HG03139 (cell line): Measurements from ENCODE around the gene CDRT15.
"Not testable (repeated sequence)": the region's sequence is repeated elsewhere in the genome, so short reads cannot be mapped to it uniquely, and the experiment has no call there.

Experiments used
- ATAC-seq: cut with Tn5 transposase; IDR thresholded peaks from one replicate; pipeline ENCODE4 v1.9.1; 2021; ENCODE audit not compliant: unreplicated experiment

The CDRT15 gene

DNA sequence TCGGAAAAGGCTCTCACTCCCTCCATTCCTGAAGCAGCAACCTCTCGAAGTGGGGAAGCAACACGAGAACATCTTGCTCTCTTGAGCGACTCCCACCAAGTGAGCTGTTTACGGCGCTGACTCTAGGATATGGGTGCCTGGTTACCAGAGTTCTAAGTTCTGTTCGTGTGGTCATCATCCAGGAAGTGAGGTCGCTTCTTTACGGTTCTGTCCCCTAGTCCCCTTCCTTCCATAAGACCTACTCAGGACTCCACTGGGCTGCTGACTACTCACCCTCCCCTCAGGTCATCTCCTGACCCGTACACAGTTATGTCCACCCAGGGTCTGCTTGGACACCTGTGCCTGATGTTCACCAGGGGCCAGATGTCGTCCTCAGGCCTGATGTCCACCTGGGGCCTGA lies at the start of gene CDRT15:
Gene CDRT15 (minus strand): TSS at position 101 of the 400 bp plus-strand sequence. CDS start 29 bp downstream, at position 72.
- not testable (repeated sequence) for ATAC-seq

DNA sequence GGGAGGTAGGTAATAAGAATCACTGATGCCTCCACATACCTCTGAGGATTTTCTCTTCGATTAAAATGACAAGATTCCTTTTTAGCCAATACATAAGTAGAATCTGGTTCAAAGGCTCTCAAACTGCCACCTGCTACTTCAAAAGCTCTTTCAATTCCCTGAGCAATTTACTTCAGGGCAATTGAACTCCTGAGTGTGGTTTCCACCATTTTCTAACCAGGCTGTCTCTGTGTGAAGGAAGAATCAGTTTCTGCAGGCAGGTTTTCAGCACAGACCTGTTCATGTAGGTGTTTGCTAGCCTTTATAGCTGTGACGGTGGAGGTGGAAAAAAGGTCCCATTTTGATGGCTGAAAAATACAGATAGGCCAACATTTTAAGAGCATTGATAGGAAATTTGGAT lies 46.1 kb upstream of the CDRT15 start:
- no peak for ATAC-seq

GRCh38 chr17:14281530-14281929 lies 44.9 kb upstream of the CDRT15 start:
- no peak for ATAC-seq

DNA sequence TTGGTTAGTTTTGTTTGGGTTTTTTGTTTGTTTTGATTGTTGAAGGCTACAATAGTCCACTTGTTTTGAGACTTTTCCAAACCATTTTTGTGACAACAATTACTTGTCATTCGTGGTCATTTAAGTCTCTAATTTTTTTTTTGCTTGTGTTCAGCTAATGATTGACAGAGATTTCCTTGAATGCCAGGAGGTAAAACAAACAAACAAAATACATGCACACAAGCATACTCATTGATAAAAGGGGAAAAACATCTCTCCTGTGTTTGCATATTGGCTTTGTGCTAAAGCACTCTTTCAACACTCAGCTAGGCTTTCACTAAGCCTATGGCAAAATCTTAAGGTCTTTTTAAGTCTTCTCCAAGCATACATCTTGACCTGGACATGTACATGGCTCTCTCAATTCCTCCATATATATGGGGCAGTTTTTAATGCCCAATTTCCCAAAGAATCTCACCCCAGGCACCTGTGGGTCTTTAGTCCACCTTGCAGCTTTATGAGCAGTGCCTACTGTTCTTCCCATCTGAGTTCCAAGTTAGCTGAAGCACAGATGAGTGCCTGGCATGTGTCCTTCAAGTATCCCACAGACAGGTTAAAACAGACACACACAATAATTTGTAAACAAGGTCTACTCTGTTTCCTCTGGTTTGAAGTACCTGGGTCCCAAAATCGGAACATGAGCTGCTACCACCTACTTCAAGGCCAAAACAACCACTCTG lies 40.0 kb upstream of the CDRT15 start:
- no peak for ATAC-seq

GRCh38 chr17:14270508-14270907 lies 33.8 kb upstream of the CDRT15 start:
- ATAC-seq = no peak

- no peak for ATAC-seq
Observed at GRCh38 chr17:14269473-14269872, 32.8 kb upstream of the CDRT15 start.

DNA sequence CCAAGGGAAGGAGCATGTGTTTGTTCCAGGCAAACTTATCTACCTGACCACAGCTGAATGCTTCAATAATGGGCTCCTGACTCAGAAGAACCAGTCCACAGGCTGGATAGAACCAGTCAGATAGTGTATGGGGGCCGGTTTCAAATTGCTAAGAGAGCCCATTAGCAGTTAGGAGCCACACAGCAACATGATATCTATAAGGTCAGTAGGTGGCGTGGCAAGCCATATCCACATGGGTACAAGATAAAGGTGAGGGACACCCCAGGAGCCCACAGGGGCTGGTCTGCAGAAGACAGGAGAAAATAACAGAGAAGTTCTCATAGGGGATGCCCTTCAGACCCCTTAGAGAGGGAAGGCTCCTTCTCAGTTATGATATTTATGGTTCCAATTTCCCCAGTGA lies 31.6 kb upstream of the CDRT15 start:
- ATAC-seq = no peak

GRCh38 chr17:14261406-14261805 lies 24.7 kb upstream of the CDRT15 start:
- ATAC-seq = no peak

GRCh38 chr17:14245629-14246028 lies 9.0 kb upstream of the CDRT15 start:
- no peak for ATAC-seq

DNA sequence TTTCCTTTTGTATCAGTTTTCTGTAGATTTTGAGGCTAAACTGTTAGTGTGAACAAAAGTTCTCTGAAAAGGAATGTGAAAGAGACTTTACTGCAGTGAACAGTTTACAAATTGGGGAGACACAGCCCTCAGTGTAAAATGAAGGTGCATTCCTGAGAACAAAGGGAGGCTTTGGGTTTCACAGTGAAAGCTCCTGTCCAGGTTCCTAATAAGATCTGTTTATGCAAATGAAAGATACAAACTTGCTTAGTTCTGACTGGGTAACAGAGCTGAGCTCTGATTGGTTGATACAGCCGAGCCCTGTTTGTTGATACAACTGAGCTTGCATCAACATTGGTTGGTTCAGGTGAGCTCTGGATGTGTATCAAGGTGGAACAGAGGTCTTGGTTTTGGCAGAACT lies 8.3 kb upstream of the CDRT15 start:
- ATAC-seq = no peak

DNA sequence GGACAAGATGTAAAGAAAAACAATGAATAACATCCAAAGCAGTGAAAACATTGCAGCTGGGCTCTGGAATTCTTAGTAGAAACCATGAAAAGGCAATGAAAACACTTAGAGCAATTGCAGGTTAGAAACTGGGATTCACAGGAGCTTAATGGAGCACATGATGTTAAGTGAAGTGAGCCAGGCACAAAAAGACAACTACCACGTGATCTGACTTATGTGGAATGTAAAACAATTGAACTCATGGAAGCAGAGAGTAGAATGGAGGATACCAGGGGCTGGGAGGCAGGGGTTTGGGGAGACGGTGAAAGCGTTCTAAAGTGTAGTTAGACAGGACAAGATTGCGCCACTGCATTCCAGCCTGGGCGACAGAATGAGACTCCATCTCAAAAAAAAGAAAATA lies 2.6 kb upstream of the CDRT15 start:
- not testable (repeated sequence) for ATAC-seq

GRCh38 chr17:14236032-14236431 lies 630 bp downstream of the CDRT15 start:
- ATAC-seq = not testable (repeated sequence)

- ATAC-seq = not testable (repeated sequence)
Observed at GRCh38 chr17:14235047-14235446, 1.6 kb downstream of the CDRT15 start.

DNA sequence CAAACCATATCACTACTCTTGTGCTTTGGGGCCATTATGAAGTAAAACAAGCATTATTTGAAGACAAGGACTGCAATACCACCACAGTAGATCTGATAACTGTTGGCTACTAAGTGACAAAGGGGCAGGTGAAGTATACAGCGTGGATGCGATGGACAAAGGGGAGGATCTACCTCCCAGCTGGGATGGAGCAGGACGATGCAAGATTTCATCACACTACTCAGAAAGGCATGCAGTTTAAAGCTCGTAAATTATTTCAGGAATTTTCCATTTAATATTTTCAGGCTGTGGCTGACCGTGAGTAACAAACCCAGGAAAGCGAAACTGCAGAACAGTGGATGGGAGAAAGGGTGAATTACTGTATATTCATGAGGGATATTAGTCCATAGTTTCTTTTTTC lies 5.5 kb downstream of the CDRT15 start:
- ATAC-seq = not testable (repeated sequence)

DNA sequence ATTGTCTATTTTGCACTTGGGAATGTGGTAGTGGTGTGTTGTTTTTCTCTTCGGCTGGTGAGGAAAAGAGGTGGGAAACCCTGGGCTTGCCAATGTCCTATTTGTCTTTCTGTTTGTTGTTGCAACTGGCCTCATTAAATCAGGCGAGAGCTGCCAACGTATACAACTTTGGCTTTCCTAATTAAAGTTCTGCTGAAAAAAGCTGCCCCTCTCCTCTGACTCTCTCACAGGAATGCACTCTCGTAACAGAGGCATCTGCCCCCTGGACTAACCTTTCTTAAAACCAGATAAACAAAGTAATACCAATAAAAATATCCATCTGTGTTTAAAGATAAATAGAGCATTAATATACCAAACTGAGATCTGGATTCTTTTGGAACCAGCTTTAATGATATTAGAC lies 7.8 kb downstream of the CDRT15 start:
- no peak for ATAC-seq

GRCh38 chr17:14227052-14227451 lies 9.6 kb downstream of the CDRT15 start:
- ATAC-seq = no peak

DNA sequence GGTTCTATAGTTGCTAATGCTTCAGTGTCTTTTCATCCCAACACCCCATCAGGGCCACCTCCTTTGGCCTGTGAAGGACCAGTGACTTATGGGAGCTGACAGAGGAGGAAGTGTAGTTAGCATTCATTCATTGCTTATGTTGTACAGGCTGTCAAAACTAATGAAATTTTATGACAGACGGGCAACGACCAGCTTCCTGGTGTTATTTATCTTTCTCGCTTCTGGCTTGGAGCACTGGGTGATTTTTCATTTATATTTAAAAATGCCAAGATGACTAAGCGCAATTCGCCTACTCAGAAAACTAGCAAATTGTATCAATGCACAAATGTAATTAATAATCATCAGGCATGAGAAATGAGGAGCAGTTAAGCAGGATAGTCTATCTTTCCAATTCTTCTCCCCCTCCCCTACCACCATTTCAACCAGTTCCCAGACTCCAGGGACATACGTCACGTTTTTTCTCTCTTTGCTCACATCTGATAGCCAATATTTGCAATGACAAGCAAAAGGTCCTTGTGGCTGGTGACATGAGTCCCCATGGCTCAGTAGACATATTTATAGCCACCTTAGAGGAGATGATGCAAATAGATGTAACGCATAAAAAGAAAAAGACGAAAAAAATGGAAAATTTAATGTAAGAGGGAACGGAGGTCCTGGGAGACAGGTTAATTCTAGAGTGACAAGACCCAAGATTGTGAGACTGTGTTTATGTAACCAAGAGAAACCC lies 11.2 kb downstream of the CDRT15 start:
- no peak for ATAC-seq

DNA sequence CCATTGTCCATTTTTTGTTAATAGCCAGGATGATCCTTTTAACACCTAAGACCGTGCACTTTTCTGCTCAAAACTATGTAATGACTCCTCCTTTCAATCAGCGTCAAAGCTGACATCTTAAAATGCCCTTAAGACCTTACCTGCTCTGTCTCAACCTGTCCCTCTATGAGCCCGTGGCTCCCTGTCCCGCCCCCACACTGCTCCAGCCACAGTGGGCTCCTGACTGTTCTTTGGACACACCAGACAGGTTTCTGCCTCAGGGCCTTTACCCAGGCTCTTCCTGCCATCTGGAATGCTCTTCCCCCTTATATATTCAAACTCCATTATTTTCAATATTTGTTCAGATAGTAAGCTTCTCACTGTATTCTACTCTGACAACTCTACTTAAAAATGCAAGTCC lies 14.1 kb downstream of the CDRT15 start:
- no peak for ATAC-seq

DNA sequence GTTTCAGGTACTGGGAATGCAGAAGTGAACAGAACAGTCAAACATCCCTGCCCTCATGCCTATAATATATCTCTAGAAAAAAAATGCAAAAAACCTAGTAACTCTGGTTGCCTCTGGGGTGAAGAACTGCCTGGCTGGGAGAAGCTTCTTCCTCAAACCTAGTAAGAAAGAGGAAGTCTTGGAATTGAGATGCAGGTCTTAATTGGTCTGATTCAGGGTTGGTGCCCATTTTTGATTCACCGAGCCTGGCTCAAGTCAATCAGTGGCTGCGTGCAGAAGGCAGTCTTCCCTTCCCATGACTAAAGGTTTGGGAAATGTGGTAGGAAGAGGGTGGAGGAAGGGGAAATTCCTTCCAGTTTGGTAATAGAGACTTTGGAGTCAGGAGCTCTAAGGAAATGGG lies 22.4 kb downstream of the CDRT15 start:
- ATAC-seq = no peak

- ATAC-seq = no peak
Observed at GRCh38 chr17:14212401-14212800, 24.3 kb downstream of the CDRT15 start.

DNA sequence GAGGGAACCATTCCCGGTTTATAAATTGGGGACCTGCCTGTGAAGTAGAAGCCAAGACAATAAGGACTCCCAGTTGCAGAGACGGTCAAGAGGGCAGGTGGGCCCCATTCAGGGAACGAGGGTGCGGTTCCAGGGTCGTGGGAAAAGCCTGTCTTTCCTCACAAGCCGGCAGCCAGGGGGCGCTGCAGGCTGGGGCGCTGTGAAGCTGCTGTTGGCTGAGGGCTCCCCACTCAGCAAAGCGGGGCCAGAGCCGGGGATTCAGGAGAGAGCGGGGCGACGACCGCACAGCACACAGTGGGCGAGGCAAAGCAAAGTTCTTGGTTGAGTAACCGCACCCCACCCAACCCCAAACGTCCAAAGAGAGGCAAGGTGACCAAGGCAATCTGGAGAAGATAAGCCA lies 24.9 kb downstream of the CDRT15 start:
- ATAC-seq = no peak

GRCh38 chr17:14211246-14211645 lies 25.4 kb downstream of the CDRT15 start:
- ATAC-seq = no peak

DNA sequence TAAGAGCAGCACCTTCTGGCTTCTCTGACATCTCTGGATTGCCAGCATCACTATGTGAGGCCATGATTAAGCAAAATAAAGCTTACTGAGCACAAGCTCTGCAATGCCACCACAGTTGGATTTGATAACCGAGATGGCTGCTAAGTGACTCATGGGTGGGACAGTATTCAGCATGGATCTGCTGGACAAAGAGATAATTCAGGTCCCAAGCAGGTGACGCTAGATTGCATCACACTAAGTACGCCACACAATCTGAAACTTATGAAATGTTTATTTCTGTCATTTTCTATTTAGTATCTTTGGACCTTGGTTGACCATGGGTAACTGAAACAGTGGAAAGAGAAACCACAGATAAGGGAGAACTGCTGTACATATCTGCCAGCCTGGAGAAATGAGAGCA lies 27.4 kb downstream of the CDRT15 start:
- no peak for ATAC-seq
